Cardiac muscle cell (in vitro differentiated cells and primary cell): ENCODE measurements around the gene VSTM4. TPM values are rescaled to one million over a fixed set of nuclear protein-coding genes. Genes with fewer than 3 reads are reported as not detected.

Source experiments
- DNase-seq, 2 donors: peaks; one replicate each; pipeline versions ENCODE4 v3.0.0 to v3.0.0-alpha.2; 2010 to 2017; ENCODE audit warnings: low read depth in 1 of 2, low spot score in 1 of 2
- H3K27ac ChIP-seq: fragments of 200-600 bp; sonication (generic); 2 replicates; pipeline ENCODE4 v1.5.1; 2016
- H3K27me3 ChIP-seq: fragments of 200-600 bp; sonication (generic); 2 replicates; pipeline ENCODE4 v1.6.0; 2016; ENCODE audit warnings: control low read depth
- H3K36me3 ChIP-seq: fragments of 200-600 bp; sonication (generic); 2 replicates; pipeline ENCODE4 v1.5.1; 2016; ENCODE audit warnings: control low read depth
- H3K4me1 ChIP-seq: fragments of 200-600 bp; sonication (generic); 2 replicates; pipeline ENCODE4 v1.8.1; 2017; ENCODE audit warnings: low read depth, mild to moderate bottlenecking, mixed run types
- H3K4me3 ChIP-seq: fragments of 200-600 bp; sonication (generic); 2 replicates; pipeline ENCODE4 v1.5.1; 2016; ENCODE audit warnings: mild to moderate bottlenecking
- H3K9me3 ChIP-seq: fragments of 200-600 bp; sonication (generic); 2 replicates; pipeline ENCODE4 v1.5.1; 2017; ENCODE audit warnings: low read depth, mild to moderate bottlenecking, control low read depth
- polyA plus RNA-seq: library from polyadenylated mRNA; unstranded; fragments of >200 nt; fragmentation: Nextera tagmentation; extraction: Ambion mirVana; gene quantifications from 2 replicates; pipeline ENCODE4 v1.2.1, GENCODE V29; 2016
- total RNA-seq: library from RNA; depleted of rRNA; stranded (reverse); fragments of >200 nt; gene quantifications from 2 replicates; pipeline ENCODE4 v1.2.3, GENCODE V29; 2016
- TF ChIP-seq, protein P1 (sequence below): IDR thresholded peaks from 2 replicates; pipeline ENCODE4 v1.5.1; 2012; ENCODE audit warnings: low read depth, mild to moderate bottlenecking, low read length

The VSTM4 gene
- total and polyA plus RNA-seq, 2 experiments from 2014 or later = 3.6 to 6.0 TPM

DNA sequence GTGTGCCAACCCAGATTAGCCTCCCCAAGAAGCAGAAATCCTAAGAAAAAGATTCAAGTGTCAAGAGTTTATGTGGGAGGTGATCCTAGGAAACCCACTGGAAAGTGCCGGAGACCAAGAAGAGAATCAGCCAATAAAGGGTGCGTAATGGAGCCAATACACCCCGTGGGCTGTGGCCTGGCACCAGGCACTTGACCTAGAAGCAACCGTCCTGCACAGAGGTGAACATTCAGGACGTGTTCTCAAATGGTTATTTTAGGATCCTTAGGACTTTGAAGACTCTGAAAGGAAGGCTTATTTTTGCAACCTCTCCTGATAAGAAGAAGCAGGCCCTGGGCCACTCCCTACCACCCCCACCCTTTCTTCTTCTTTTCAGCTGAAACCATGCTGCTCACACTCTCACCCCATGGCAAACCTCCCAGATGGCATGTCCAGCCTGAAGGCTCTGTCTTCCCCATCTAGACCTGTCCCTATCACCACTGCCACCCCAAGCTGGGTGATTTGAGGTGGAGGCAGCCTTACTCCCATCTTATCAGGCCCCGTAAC, 46.6 kb downstream of the VSTM4 start:
- H3K27ac ChIP-seq = peak overlapping the region; percentile 26
- DNase-seq = peak in 1 of 2 donors; percentile 48
- H3K27me3 ChIP-seq = no peaks in the 10 kb centered on the region
- TF ChIP-seq, protein P1, sequence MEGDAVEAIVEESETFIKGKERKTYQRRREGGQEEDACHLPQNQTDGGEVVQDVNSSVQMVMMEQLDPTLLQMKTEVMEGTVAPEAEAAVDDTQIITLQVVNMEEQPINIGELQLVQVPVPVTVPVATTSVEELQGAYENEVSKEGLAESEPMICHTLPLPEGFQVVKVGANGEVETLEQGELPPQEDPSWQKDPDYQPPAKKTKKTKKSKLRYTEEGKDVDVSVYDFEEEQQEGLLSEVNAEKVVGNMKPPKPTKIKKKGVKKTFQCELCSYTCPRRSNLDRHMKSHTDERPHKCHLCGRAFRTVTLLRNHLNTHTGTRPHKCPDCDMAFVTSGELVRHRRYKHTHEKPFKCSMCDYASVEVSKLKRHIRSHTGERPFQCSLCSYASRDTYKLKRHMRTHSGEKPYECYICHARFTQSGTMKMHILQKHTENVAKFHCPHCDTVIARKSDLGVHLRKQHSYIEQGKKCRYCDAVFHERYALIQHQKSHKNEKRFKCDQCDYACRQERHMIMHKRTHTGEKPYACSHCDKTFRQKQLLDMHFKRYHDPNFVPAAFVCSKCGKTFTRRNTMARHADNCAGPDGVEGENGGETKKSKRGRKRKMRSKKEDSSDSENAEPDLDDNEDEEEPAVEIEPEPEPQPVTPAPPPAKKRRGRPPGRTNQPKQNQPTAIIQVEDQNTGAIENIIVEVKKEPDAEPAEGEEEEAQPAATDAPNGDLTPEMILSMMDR = no peak
- H3K4me3 ChIP-seq = no peak overlapping the region
- no peaks in the 10 kb centered on the region for H3K9me3 ChIP-seq
- no peaks in the 10 kb centered on the region for H3K36me3 ChIP-seq
- H3K4me1 ChIP-seq = peaks cover 27% of the 10 kb centered on the region

DNA sequence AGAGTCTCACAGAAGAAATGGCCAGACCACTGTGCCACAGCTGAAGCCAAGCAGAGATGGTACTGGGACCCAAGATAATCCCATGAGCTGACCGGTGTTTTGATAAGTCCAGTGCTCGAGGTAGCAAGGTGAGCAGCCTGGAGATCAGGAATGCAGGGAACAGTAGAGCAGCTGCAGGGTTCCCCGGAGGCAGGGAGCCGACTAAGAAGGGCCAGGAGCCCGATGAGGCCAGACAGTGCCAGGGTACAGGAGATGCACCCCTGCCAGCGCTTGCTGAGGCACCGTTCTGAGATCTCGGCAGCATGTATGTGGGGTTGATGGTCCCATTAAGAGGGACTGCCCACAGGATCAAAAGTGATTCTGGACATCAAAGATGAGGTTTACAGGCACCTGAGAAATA, 47.1 kb downstream of the VSTM4 start:
- TF ChIP-seq, protein P1 = no peak
- no peaks in the 10 kb centered on the region for H3K27me3 ChIP-seq
- peak overlapping the region; percentile 26 for H3K27ac ChIP-seq
- DNase-seq = no peak
- H3K9me3 ChIP-seq = no peaks in the 10 kb centered on the region
- H3K36me3 ChIP-seq = no peaks in the 10 kb centered on the region
- no peak overlapping the region for H3K4me3 ChIP-seq
- H3K4me1 ChIP-seq = peaks cover 27% of the 10 kb centered on the region

DNA sequence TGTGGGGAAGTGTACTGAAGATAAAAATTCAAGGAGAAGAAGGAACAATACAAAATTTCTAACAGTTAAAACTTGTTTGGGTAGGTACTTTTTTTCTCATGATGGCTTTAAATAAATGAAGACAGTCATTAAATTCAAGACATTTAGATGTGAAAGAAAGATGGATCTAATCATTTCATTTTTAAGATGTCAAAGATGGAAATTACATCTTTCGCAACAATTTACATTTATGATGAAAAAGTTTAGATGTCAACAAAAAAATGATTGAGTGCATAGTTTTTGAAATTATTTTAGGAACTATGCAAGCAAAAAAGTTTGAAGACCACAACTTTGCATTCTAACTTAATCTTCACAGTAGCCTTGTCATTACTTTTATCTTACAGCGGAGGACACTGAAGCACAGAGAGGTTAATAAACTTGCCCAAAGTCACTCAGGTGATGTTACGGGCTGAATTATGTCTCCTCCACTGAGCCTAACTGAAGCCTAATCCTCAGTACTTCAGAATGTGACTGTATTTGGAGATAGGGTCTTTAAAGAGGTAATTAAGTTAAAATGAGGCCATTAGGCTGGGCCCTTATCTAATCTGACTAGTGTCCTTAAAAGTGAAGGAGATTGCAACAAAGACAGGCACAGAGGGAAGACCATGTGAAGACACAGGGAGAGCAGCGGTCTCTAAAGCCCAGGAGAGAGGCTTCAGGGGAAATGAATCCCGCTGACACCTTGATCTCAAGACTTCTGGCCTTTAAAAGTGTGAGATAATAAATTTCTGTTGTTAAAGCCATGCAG, 48.2 kb downstream of the VSTM4 start:
- Histone ChIP-seq H3K4me3 (no peak overlapping the region), H3K36me3 (no peaks in the 10 kb centered on the region), H3K27me3 (no peaks in the 10 kb centered on the region), H3K4me1 (peaks cover 27% of the 10 kb centered on the region), H3K27ac (peak overlapping the region; percentile 36), H3K9me3 (no peaks in the 10 kb centered on the region)
- DNase-seq = no peak
- TF ChIP-seq, protein P1 = no peak

DNA sequence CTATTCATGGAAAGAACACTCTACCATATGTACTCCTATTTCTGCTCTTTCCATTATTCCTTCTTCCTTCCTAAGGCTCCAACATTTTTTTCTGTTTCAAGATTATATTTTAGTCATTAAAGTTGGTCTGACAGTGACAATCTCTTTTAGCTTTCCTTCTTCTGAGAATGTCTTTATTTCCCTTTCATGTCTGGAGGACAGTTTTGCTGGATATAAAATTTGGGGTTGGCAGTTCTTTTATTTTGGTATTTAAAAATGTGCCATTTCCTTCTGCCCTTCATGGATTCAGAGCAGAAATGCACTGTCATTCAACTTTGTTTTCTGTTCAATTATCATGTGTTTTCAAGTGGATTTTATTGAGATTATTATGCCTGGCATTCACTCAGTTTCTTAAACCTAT, 53.1 kb downstream of the VSTM4 start:
- no peaks in the 10 kb centered on the region for H3K36me3 ChIP-seq
- TF ChIP-seq, protein P1 = no peak
- H3K4me1 ChIP-seq = peaks cover 4% of the 10 kb centered on the region
- H3K4me3 ChIP-seq = no peak overlapping the region
- DNase-seq = no peak
- no peak overlapping the region for H3K27ac ChIP-seq
- H3K27me3 ChIP-seq = no peaks in the 10 kb centered on the region
- H3K9me3 ChIP-seq = no peaks in the 10 kb centered on the region

DNA sequence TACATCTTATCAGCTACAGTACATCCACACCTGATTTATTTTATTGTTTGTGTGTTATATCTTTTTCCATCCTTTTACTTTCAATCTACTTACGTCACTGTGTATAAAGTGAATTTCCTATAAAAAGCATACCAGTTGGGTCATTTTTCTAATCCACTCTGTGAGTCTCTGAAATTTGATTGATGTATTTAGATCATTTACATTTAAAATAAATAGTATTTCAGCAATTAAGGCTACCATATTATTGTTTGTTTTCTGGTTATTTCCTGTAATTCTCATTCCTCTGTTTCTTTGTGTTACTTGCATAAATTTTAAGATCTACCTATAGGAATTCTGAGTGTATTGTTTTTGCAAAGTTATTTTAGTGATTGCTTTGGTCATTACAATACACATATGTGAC, 53.7 kb downstream of the VSTM4 start:
- no peaks in the 10 kb centered on the region for H3K27me3 ChIP-seq
- no peaks in the 10 kb centered on the region for H3K36me3 ChIP-seq
- no peak overlapping the region for H3K27ac ChIP-seq
- no peaks in the 10 kb centered on the region for H3K9me3 ChIP-seq
- no peak overlapping the region for H3K4me3 ChIP-seq
- no peaks in the 10 kb centered on the region for H3K4me1 ChIP-seq
- TF ChIP-seq, protein P1 = no peak
- DNase-seq = no peak
